GM12878 (cell line): ENCODE results near the gene MAB21L4.

Source experiments
- CREB1 ChIP-seq: IDR thresholded peaks from 2 replicates; pipeline ENCODE4 v1.6.1; 2012; ENCODE audit warnings: low read depth, mild to moderate bottlenecking, inconsistent platforms
- CTCF ChIP-seq, 3 experiments: IDR thresholded peaks in 2 of 3; conservative IDR thresholded peaks in 1 of 3; 2 replicates each; pipeline ENCODE4 v1.5.1; 2011; ENCODE audit warnings: low read depth in 3 of 3, low read length in 3 of 3, mild to moderate bottlenecking in 3 of 3, control low read depth in 2 of 3, moderate library complexity in 2 of 3, inconsistent platforms in 1 of 3, mixed read lengths in 1 of 3; ENCODE audit not compliant: control insufficient read depth in 2 of 3, insufficient read depth in 1 of 3; ENCODE audit errors: extremely low read depth in 1 of 3
- E2F4 ChIP-seq: IDR thresholded peaks from 2 replicates; pipeline ENCODE4 v1.6.1; 2012; ENCODE audit warnings: low read depth, low read length, improper control_type of control experiment
- ETV6 ChIP-seq, 2 experiments: fragments of 450-650 bp in 1 of 2; IDR thresholded peaks in 1 of 2; conservative IDR thresholded peaks in 1 of 2; 2 replicates each; pipeline ENCODE4 v1.6.1; 2014; ENCODE audit warnings: antibody characterized with exemption in 1 of 2, borderline replicate concordance in 1 of 2, low read depth in 1 of 2, mild to moderate bottlenecking in 1 of 2, moderate library complexity in 1 of 2
- MTA2 ChIP-seq: fragments of 450-650 bp; IDR thresholded peaks from 2 replicates; pipeline ENCODE4 v1.6.1; 2016; ENCODE audit warnings: low read depth, mild to moderate bottlenecking, moderate library complexity
- MTA3 ChIP-seq: IDR thresholded peaks from 2 replicates; pipeline ENCODE4 v1.6.1; 2012; ENCODE audit warnings: low read length, inconsistent platforms, borderline replicate concordance
- NFYB ChIP-seq: IDR thresholded peaks from 2 replicates; pipeline ENCODE4 v1.6.1; 2011; ENCODE audit warnings: low read depth, mild to moderate bottlenecking, low read length, improper control_type of control experiment, moderate library complexity; ENCODE audit not compliant: insufficient read depth
- PBX3 ChIP-seq: IDR thresholded peaks from 2 replicates; pipeline ENCODE4 v1.6.1; 2011; ENCODE audit warnings: mild to moderate bottlenecking, low read depth, low read length, moderate library complexity; ENCODE audit not compliant: insufficient replicate concordance
- POLR2A ChIP-seq: IDR thresholded peaks from 2 replicates; pipeline ENCODE4 v1.6.1; 2011; ENCODE audit warnings: low read depth, mild to moderate bottlenecking, low read length
- ZNF24 ChIP-seq: fragments of 450-650 bp; IDR thresholded peaks from 2 replicates; pipeline ENCODE4 v1.6.1; 2017; ENCODE audit warnings: antibody characterized with exemption, mild to moderate bottlenecking
- ZNF622 ChIP-seq: fragments of 450-650 bp; IDR thresholded peaks from 2 replicates; pipeline ENCODE4 v1.6.1; 2017; ENCODE audit warnings: mild to moderate bottlenecking, inconsistent platforms

- TF ChIP-seq CTCF (IDR thresholded peaks at IDR 0.05 in 2 of 3, conservative IDR thresholded peaks at IDR 0.05 in 1 of 3; ENCODE audit: control insufficient read depth in 2 of 3, extremely low read depth in 1 of 3, insufficient read depth in 1 of 3, low read depth in 3 of 3, low read length in 3 of 3) (no peak), NFYB (no peak), POLR2A (no peak), CREB1 (no peak), E2F4 (no peak), ZNF24 (no peak), MTA2 (no peak), MTA3 (no peak), ZNF622 (no peak), ETV6 (conservative IDR thresholded peaks at IDR 0.05 in 1 of 2, IDR thresholded peaks at IDR 0.05 in 1 of 2; ENCODE audit: borderline replicate concordance in 1 of 2, low read depth in 1 of 2) (no peak), PBX3 (no peak)
These were observed 48.1 kb downstream of the MAB21L4 start for GRCh38 chr2:240847817-240848216.
